ENCODE results near the gene CYP4B1.

DNA sequence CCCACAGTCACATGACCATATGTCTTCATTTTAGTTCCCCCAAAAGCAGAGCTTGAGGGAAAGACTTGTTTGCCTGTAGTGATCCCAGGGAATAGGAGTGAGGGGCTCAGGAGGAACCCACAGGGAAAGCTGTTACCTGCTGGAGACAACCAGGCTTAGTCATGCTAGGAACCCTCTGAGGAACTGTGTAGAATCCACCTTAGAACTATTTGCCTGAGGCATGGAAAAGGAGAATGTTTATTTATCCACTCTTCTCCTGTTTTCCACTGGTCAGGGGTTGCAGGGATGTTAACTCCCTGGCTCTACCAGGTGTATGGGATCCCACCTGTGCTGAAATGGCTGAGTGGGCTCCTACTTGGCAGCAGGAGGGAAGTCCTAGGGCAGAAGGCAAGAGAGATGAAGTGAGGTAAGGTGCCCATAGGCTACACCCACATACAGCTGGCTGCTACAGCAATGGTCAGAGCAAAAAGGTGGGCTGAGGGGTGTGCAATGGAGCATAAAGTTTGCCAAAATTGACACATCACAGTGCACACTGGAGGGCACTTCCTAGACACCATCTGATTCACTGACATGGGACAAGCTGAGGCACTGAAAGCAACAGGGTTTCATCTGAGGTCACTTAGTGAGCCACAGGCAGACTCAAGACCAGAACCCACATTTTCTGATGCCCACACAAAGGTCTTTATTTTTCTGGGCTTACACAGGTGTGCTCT lies 29.7 kb upstream of the CYP4B1 start:
- TF ChIP-seq POLR2A (IDR thresholded peaks at IDR 0.05) (no peak), CTCF (IDR thresholded peaks at IDR 0.05) (no peak), POLR2AphosphoS5 (IDR thresholded peaks at IDR 0.05) (no peak), EP300 (IDR thresholded peaks at IDR 0.05) (no peak)
